ENCODE data around the gene TUBA4B.

DNA sequence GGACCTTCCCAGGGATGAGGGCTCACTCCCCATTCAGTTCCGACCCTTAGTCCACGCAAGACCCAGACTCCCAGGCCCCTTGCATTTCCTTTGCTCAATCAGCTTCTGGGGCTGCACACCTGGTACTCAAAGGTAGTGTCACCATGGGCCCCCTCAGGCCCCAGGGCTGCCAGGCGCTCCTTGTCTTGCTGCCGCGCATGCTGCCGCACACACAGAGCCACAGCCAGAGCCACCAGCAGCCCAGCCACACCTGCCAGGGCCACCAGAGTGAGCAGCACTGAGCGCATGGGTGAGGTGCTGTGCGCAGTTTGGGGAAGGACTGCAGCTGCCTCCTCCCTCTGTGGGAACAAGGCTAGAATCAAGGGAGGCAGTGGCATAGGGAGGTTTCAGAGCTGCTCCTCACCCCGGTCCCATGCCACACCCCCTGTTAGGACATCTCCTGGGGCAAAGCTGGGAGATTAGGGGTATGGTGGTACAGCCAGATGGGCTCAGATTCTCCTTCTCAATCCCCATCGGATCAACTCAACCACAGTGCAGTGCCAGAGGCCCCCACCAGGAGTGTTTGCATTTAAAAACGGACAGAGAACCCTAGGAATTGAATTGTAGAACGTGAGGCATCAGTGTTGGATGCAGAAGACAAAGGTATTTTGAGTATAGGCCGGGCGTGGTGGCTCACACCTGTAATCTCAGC is 44.9 kb downstream of the TUBA4B start:
- TF ChIP-seq, protein P1, sequence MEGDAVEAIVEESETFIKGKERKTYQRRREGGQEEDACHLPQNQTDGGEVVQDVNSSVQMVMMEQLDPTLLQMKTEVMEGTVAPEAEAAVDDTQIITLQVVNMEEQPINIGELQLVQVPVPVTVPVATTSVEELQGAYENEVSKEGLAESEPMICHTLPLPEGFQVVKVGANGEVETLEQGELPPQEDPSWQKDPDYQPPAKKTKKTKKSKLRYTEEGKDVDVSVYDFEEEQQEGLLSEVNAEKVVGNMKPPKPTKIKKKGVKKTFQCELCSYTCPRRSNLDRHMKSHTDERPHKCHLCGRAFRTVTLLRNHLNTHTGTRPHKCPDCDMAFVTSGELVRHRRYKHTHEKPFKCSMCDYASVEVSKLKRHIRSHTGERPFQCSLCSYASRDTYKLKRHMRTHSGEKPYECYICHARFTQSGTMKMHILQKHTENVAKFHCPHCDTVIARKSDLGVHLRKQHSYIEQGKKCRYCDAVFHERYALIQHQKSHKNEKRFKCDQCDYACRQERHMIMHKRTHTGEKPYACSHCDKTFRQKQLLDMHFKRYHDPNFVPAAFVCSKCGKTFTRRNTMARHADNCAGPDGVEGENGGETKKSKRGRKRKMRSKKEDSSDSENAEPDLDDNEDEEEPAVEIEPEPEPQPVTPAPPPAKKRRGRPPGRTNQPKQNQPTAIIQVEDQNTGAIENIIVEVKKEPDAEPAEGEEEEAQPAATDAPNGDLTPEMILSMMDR (IDR thresholded peaks at IDR 0.05): no peak
- TF ChIP-seq POLR2A (IDR thresholded peaks at IDR 0.05): no peak
